Muscle layer of duodenum (tissue), 2 donors: ENCODE results near the gene KRTAP5-7.

Experiments
- H3K27ac ChIP-seq: one replicate; pipeline ENCODE4 v1.7.0; 2013; ENCODE audit warnings: mild to moderate bottlenecking, low read length
- H3K27me3 ChIP-seq: one replicate; pipeline ENCODE4 v1.7.0; 2013; ENCODE audit warnings: low read depth, mild to moderate bottlenecking, control low read depth, low read length
- H3K36me3 ChIP-seq, 2 donors: one replicate each; pipeline ENCODE4 v1.7.0; 2013; ENCODE audit warnings: low read length in 2 of 2, control low read depth in 1 of 2, mild to moderate bottlenecking in 1 of 2; ENCODE audit not compliant: insufficient read depth in 2 of 2, control insufficient read depth in 1 of 2
- H3K4me1 ChIP-seq, 2 donors: one replicate each; pipeline ENCODE4 v1.7.0; 2013; ENCODE audit warnings: low read length in 2 of 2, mild to moderate bottlenecking in 2 of 2, control low read depth in 1 of 2, moderate library complexity in 1 of 2; ENCODE audit not compliant: insufficient read depth in 2 of 2, control insufficient read depth in 1 of 2
- H3K4me3 ChIP-seq, 2 donors: one replicate each; pipeline ENCODE4 v1.7.0; 2013; ENCODE audit warnings: low read length in 2 of 2, low read depth in 1 of 2, mild to moderate bottlenecking in 1 of 2
- H3K9me3 ChIP-seq, 2 donors: one replicate each; pipeline ENCODE4 v1.7.0; 2013; ENCODE audit warnings: low read length in 2 of 2, control low read depth in 1 of 2, mild to moderate bottlenecking in 1 of 2; ENCODE audit not compliant: control insufficient read depth in 1 of 2
- donor health status: healthy.

The KRTAP5-7 gene

DNA sequence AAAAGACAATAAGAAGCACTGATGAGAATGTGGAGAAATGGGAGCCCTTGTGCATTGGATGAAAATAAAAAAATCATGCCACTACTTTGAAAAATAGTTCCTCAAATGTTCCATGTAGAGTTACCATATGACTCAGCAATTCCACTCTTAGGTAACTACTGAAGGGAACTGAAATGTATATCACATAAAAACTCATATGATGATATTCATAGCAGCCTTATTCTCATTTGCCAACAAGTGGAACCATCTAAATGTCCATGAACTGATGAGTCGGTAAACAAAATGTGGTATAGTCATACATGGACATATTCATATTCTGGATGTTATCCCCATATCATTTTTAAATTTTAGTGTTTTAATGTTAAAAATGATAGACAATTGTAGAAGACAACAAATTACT lies 24.6 kb downstream of the KRTAP5-7 start:
- Histone ChIP-seq H3K9me3 (no peaks in the 10 kb centered on the region), H3K27me3 (no peaks in the 10 kb centered on the region), H3K36me3 (no peaks in the 10 kb centered on the region), H3K4me1 (no peaks in the 10 kb centered on the region), H3K4me3 (no peak overlapping the region), H3K27ac (no peak overlapping the region)

DNA sequence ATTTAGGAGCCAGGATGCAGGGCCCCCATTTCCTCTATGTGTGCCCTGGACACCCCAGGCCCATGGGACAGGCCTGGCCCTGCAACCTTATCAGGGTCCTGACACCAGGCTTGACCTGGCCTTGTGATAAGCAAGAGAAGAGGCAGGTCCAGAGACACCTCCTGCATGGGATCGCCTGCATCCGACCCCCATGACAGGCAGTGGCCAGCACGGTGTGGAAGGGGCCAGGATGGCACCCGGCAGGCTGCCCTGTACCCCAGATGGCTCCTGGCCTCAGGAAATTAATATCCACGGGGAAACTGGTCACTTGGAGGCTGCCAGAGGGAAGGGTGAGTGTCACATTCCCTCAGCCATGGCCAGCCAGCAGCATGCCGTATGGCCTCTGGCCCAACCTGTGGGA lies 27.9 kb downstream of the KRTAP5-7 start:
- Histone ChIP-seq H3K27me3 (no peaks in the 10 kb centered on the region), H3K27ac (no peak overlapping the region), H3K4me1 (no peaks in the 10 kb centered on the region), H3K9me3 (no peaks in the 10 kb centered on the region), H3K36me3 (no peaks in the 10 kb centered on the region), H3K4me3 (no peak overlapping the region)

DNA sequence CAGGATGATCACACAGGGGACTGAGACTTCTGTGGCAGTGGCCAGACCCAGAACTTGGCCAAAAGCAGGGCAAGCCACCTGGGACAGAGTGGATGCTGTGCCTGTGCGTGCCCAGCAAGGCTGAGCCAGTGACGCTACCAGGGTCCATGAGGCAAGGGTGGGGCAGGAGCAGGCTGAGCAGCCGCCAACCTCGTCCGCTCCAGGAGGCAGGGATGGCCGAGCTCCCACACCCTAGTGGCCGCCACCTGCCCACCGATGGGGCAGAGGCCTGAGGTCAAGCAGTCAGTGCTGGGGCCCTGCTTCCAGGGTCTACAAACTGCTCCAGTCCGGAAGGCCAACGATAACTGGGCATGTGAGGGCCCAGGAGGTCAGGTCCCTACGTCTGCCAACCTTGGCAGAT lies 28.4 kb downstream of the KRTAP5-7 start:
- H3K36me3 ChIP-seq = no peaks in the 10 kb centered on the region
- H3K4me1 ChIP-seq = no peaks in the 10 kb centered on the region
- H3K4me3 ChIP-seq = no peak overlapping the region
- H3K27me3 ChIP-seq = no peaks in the 10 kb centered on the region
- peaks cover 0 to 1% of the 10 kb centered on the region in 2 donors for H3K9me3 ChIP-seq
- H3K27ac ChIP-seq = no peak overlapping the region

DNA sequence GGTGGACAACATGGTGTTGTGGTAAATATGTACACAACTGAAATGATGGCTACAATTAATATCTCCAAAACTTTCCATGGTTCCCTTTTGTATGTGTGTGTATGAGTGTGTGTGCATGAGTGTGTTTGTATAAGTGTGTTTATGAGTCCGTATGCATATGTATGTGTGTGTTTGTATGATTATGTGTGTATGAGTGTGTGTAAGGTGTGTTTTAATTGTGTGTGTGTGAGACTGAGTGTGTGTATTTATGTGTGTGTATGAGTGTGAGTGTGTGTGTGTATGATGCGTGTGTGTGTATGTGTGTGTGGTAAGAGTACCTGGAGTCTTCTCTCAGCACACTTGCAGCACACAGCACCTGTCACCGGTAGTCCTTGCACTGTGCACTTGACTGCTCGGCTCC lies 29.0 kb downstream of the KRTAP5-7 start:
- H3K4me1 ChIP-seq = no peaks in the 10 kb centered on the region

DNA sequence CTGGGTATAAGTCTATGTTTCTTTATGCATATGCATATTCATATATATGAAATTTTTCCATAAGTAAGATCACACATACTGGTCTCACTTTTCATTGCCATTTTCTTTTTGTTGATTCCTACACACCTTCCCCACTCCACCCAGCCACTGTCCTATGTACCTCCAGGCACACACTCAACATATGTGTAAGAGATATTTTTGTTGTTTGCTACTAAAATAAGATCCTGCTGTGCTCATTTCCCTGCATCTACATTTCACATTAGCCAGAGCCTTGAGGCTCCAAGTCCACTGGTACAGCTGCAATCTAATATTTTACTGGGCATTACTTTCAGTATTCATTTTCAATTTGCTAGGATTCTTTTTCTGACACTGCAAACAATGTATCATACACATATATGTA lies 30.2 kb downstream of the KRTAP5-7 start:
- Histone ChIP-seq H3K9me3 (peaks cover 0 to 3% of the 10 kb centered on the region in 2 donors), H3K36me3 (no peaks in the 10 kb centered on the region), H3K27ac (no peak overlapping the region), H3K27me3 (no peaks in the 10 kb centered on the region), H3K4me1 (no peaks in the 10 kb centered on the region), H3K4me3 (no peak overlapping the region)

More for the DNA sequence above, 29.0 kb downstream of the KRTAP5-7 start:
- Histone ChIP-seq H3K27ac (no peak overlapping the region), H3K27me3 (no peaks in the 10 kb centered on the region), H3K4me3 (no peak overlapping the region), H3K9me3 (peaks cover 0 to 3% of the 10 kb centered on the region in 2 donors), H3K36me3 (no peaks in the 10 kb centered on the region)

DNA sequence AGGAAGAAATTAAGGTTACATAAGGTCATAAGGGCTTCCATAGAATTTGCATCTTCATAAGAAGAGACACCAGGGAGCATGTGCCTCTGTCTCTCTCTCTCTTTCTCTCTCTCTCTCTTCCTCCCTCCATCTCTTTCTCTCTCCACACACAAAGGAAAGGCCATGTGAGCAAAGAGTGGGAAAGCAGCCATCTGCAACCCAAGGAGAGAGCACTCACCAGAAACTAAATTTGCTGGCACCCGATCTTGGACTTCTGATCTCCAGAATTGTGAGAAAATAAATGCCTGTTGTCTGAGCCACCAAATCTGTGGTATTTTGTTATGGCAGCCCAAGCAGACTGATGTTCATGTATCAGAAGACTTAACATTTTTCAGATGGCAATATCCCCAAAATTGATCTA lies 31.9 kb downstream of the KRTAP5-7 start:
- no peak overlapping the region for H3K27ac ChIP-seq
- H3K27me3 ChIP-seq = no peaks in the 10 kb centered on the region
- H3K9me3 ChIP-seq = peaks cover 0 to 3% of the 10 kb centered on the region in 2 donors
- no peaks in the 10 kb centered on the region for H3K4me1 ChIP-seq
- no peaks in the 10 kb centered on the region for H3K36me3 ChIP-seq
- no peak overlapping the region for H3K4me3 ChIP-seq

DNA sequence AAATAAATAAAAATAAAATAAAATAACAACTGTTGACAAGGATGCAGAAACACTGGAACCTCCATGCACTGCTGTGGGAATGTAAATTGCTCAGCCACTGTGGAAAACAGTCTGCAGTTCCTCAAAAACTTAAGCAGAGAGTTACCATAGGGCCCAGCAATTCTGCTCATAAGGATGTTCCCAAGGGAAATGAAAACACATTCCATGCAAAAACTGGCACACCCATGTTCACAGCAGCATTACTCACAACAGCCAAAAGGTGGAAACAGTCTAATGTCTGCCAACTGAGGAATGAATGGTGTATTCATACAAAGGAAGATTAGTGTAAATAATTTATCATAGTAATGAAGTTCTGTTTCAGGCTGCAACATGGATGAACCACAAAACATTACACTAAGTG lies 35.1 kb downstream of the KRTAP5-7 start:
- Histone ChIP-seq H3K36me3 (no peaks in the 10 kb centered on the region), H3K27me3 (no peaks in the 10 kb centered on the region), H3K4me3 (no peak overlapping the region), H3K27ac (no peak overlapping the region), H3K9me3 (peaks cover 0 to 3% of the 10 kb centered on the region in 2 donors), H3K4me1 (no peaks in the 10 kb centered on the region)

DNA sequence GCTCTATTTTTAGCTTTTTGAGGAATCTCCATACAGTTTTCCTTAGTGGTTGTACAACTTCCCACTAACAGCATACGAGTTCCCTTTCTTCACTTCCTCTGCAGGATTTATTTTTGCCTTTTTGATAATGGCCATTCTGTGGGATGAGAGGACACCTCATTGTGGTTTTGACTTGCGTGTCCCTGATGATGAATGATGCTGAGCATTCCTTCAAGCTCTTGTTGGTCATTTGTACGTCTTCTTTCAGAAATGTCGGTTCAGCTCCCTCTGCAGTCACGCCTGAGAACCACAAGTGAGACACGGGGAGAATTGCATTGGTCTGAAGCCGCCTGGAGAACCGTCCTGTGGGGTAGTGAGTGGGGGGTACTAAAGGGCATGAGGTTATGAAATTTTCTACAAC lies 36.3 kb downstream of the KRTAP5-7 start:
- Histone ChIP-seq H3K9me3 (peaks cover 0 to 3% of the 10 kb centered on the region in 2 donors), H3K27me3 (no peaks in the 10 kb centered on the region), H3K27ac (no peak overlapping the region), H3K4me1 (no peaks in the 10 kb centered on the region), H3K36me3 (no peaks in the 10 kb centered on the region), H3K4me3 (no peak overlapping the region)

DNA sequence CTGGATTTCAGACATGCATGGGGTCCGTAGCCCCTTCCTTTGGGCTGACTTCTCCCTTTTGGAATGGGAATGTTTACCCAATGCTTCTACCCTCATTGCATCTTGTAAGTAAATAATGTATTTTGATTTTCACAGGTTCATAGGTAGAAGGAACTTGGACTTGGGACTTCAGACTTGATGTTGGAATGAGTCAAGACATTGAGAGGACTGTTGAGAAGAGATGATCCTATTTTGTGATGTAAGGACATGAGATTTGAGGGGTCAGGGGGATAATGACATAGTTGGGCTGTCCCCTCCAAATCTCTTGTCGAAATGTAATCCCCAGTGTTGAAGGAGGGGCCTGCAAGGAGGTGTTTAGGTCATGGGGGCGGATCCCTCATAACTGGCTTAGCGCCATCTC lies 37.4 kb downstream of the KRTAP5-7 start:
- Histone ChIP-seq H3K4me3 (no peak overlapping the region), H3K27me3 (no peaks in the 10 kb centered on the region), H3K27ac (no peak overlapping the region), H3K9me3 (peaks cover 0 to 3% of the 10 kb centered on the region in 2 donors), H3K36me3 (no peaks in the 10 kb centered on the region), H3K4me1 (no peaks in the 10 kb centered on the region)

DNA sequence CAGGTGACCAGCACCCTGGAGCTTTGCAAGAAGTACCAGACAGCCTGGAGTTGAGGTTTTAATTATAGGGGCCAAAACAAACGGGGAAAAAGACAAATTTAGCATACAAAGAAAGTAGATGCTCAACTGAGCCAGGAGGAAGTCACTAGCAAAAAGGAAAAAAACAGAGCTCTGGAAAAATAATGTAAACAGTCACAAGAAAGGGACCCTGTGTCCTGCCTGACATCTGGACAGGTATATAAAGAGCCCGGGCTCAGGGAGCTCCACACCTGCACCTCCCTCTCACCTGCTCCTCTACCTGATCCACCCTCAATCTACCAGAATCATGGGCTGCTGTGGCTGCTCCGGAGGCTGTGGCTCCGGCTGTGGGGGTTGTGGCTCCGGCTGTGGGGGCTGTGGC lies 38.2 kb downstream of the KRTAP5-7 start, which contains the start of gene KRTAP5-10:
Gene KRTAP5-10 (plus strand): TSS at position 301 of the 400 bp plus-strand sequence. CDS start 25 bp downstream, at position 326.
- Histone ChIP-seq H3K9me3 (peaks cover 0 to 3% of the 10 kb centered on the region in 2 donors), H3K4me1 (no peaks in the 10 kb centered on the region), H3K27ac (no peak within 1 kb of the TSS), H3K36me3 (no peaks in the 10 kb centered on the region), H3K4me3 (no peak within 1 kb of the TSS), H3K27me3 (no peaks in the 10 kb centered on the region)

DNA sequence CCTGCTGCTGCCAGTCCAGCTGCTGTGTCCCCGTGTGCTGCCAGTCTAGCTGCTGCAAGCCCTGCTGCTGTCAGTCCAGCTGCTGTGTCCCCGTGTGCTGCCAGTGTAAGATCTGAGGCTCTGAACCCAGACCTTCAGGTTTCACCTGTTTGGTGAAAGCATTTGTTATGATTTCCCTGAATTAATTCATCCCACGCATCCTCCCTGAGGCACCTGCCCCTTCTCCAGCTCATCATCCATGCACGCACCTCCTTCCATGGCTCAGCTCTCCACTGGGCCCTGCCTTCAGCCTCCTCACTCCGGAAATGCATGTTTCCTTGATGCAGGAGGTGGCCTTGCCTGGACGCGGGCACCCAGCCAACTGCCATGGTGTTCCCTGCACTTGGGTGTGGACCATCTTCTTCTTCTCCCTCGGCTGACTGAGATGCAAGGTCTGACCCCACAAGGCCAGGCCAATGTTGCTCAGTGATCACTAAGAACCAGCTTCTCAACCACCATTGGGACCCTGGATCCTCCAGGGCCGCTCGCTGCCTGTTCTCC lies 39.1 kb downstream of the KRTAP5-7 start:
- Histone ChIP-seq H3K9me3 (no peaks in the 10 kb centered on the region), H3K27ac (no peak overlapping the region), H3K4me1 (no peaks in the 10 kb centered on the region), H3K27me3 (no peaks in the 10 kb centered on the region), H3K36me3 (no peaks in the 10 kb centered on the region), H3K4me3 (no peak overlapping the region)
